Fibroblast of skin of right quadriceps (primary cell): ENCODE results near the gene HTR2C.
A peak's percentile ranks its signal among the peaks of the same experiment; 100 is the strongest.
"Not testable (repeated sequence)": the region's sequence is repeated elsewhere in the genome, so short reads cannot be mapped to it uniquely, and the experiment has no call there.

ENCODE experiments used
- DNase-seq: peaks from one replicate; pipeline ENCODE4 v3.0.0-alpha.2; 2013

Gene HTR2C

DNA sequence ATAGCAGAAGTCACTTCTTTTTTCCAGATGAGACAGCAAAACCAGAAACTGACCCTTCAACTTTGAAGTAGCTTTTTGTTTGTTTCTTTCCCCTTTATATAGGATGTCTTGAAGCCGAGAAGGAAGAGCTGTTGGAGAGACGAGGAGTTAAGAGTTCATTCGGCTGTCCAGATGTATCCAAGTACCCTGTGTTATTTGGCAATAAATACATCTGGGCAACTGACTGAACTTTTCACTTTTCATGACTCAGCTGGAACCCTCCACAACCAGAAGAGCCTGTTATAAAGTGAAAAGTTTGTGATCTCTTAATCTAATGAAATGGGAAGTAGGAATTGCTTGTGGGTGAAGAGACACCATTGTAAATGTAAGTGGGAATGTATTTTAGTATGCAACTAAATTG is 131.2 kb downstream of the HTR2C start:
- no peak for DNase-seq

DNA sequence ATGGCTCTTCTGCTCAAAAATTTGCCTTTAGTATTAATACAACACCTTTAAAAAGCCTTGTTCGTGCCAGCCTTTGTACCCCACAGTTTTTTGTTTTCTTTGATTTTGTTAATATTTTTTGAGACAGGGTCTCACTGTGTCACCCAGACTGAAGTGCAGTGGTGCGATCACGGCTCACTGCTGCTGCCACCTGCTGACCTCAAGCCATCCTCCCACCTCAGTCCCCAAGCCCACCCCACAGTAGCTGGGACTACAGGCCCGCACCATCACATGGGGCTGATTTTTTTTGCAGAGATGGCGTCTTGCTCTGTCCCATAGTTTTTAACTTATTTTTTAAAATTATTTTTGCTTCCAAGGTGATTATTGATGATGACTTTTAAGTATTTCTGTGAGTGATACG is 134.0 kb downstream of the HTR2C start:
- no peak for DNase-seq

DNA sequence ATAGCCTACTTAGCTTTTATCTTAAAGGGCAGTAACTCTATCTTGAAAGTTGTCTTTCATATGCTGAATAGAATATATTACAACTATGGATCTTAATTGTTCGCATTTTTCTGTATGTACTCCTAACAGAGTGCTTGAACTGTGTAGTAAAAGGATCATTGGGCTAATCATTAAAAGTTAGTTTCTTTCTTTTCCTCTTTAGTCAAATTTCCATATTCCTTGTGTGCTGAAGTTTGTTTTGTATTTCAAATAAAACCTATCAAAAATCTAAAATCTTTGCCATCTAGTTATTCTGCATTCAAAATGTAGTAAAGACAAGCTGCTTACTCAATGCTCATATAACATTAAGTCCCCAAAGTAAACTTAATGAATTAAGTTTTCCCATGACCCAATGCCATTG is 182.7 kb downstream of the HTR2C start:
- no peak for DNase-seq

DNA sequence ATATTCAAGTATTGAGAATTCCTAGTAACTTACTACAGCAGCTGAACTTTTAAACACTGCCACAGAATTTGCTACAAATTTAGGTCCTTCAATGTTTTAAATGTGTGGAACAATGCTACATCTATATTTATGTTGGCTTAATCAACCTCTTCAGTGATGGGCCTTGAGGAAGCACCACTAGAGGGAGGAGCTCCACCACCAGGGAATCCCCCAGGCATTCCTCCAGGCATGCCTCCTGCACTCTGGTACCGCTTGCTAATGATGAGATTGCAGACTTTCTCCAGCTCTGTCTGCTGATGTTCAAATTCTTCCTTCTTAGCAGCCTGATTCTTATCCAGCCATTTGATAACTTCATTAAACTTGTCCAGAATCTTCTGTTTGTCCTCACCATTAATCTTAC is 190.8 kb downstream of the HTR2C start:
- peak; percentile 0 for DNase-seq

- DNase-seq, result no peak
Measured at GRCh38 chrX:114782925-114783324, 199.0 kb downstream of the HTR2C start.

GRCh38 chrX:114787061-114787460 is 203.2 kb downstream of the HTR2C start:
- no peak for DNase-seq

DNA sequence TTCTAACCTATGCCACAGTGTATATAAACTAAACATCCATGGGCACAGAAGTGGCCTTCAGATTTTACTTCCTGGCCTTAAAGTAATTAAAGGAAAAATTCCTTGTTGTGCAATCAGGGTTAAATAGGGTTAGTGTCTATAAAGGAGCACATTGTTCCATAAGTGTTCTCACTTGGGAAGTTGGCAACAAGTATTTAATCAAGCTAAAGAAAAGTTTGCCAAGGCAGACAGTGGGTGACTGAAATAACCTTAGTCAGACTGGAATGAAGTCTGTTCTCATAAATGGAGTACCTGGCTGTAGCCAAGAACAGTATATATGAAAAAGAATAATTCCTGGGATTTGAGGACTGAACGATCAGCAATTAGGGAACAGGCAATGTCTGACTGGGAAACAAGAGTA is 213.6 kb downstream of the HTR2C start:
- no peak for DNase-seq

DNA sequence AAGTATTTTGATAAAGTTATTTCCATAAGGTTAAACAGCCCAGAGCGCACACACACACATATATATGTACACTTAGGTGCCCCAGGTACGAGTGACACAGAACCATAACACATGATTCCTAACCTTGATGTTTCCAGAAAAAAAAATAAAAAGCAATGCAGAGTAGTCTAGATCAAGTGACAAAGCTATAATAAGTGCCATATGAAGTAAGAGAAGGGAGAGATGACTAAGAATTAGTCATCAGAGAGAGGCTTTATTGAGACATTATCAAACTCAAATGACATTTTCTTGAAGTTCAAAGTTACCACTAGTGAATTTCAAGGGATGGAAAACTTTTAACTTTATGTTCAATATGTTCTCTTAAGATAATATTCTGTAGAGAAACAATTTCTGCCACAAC is 215.0 kb downstream of the HTR2C start:
- peak; percentile 28 for DNase-seq

DNA sequence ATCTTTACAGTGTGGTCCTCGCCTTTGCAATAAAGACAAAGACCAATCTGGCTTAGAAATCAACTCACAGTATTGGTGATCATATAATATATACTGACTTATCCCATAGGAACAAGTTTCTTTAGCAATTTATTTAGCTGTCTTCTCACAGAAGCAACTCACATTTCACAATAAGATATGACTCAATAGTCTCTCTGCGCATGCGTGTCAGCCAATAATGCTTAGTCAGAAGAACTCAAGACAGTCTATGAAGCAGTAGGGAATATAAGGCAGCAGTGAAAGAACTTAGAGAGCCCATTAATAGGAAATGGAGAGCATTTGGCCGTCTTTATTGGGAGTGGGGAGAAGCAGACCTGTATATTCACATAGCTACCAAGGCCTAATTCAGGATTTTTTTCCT is 216.8 kb downstream of the HTR2C start:
- peak; percentile 62 for DNase-seq

DNA sequence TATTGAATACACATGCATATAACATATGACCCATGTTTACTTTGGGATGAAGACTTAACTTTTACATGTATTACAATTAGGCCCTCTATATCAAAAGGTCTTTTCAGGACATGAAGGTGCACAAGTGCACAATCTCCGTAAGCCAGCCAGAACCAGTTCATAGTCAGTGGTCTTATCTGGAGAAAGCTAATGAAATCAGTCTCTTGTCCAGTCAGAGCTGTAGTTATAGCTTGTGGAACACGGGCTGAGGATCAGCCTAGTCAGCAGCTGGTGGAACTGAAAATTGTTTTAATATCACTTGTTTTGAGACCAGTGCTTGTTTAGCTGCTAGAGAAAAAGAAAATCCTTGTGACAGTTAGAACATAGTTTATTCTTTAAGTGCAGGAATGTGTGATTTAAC is 235.6 kb downstream of the HTR2C start:
- DNase-seq, result no peak

GRCh38 chrX:114841051-114841450 is 257.2 kb downstream of the HTR2C start:
- peak; percentile 18 for DNase-seq

DNA sequence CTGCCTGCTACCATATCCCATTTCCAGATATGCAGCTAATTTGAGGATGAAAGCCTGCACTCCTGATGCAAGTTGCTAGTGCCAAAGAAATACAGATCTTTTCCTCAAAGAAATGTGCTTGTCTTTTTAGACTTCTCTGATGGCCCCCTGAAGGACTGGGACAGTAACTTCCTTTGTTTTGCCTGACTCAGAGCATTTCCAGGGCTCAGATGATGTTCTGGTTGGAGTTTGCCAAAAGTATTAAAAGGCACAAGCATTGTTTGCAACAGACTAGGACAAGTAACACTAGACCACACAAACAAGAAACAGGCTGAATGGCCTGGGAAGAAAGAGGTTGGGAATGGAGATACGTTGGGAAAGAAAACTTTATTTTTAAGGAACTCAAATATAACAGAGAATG is 258.3 kb downstream of the HTR2C start:
- DNase-seq, result no peak

DNA sequence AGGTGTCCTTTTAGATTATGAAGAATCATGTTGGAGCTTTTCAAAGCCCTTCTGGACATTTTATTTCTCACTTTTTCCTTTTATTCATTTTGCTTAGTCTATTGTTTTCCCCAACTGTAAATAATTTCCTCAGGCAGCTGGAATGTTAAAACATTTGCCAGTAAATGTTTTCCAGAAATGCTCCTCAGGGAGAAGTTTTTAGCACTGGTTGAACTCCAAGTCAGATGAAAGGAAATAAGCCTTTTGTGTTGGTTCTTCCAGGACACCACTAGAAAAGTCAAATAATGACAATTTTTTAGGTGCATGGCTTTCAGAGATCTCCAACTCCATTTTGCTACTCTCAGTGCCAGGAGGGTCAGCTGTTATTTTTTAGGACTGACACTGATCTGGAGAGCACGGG is 305.6 kb downstream of the HTR2C start:
- DNase-seq, result no peak

- no peak for DNase-seq
Measured at GRCh38 chrX:114903618-114904017, 319.7 kb downstream of the HTR2C start.

- DNase-seq, result no peak
Measured at GRCh38 chrX:114905251-114905650, 321.4 kb downstream of the HTR2C start.

DNA sequence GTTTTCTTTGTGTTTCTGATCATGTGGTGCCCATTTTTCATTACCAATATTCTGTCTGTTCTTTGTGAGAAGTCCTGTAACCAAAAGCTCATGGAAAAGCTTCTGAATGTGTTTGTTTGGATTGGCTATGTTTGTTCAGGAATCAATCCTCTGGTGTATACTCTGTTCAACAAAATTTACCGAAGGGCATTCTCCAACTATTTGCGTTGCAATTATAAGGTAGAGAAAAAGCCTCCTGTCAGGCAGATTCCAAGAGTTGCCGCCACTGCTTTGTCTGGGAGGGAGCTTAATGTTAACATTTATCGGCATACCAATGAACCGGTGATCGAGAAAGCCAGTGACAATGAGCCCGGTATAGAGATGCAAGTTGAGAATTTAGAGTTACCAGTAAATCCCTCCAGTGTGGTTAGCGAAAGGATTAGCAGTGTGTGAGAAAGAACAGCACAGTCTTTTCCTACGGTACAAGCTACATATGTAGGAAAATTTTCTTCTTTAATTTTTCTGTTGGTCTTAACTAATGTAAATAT is 323.2 kb downstream of the HTR2C start:
- DNase-seq, result no peak

GRCh38 chrX:114924423-114924822 is 340.5 kb downstream of the HTR2C start:
- no peak for DNase-seq

DNA sequence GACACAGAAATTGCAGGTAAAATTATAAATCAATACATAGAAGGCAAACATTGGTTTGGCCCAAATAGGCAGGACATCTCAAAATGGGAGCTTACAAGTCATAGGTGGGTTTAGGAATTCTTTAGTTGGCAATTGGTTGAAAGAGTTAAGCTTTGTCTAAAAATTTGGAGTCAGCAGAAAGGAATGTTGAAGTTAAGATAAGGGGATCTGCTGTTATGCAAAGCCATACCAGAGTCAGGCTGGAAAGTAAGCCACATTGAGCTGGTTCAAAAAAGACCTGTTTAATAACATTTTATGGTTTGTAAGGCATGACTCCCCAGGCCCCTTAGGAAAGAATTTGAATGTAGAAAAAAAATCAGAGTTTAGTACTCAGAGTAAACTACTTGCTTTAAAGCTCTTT is 341.0 kb downstream of the HTR2C start:
- DNase-seq, result peak; percentile 51

DNA sequence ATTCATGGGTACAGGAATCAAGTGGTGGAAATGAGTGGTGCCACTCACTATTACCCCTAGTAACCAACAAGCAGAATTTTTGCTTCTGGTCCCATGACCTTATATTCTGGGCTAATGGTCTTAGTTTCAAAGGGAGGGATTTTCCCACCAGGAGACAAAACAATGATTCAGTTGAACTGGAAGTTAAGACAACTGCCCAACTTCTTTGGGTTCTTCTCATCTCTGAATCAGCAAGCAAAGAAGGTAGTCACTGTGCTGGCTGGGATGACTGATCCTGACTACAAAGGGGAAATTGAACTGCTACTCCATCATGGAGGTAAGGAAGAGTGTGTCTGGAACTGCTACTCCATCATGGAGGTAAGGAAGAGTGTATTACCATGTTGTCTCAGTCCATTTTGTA is 346.3 kb downstream of the HTR2C start:
- no peak for DNase-seq

DNA sequence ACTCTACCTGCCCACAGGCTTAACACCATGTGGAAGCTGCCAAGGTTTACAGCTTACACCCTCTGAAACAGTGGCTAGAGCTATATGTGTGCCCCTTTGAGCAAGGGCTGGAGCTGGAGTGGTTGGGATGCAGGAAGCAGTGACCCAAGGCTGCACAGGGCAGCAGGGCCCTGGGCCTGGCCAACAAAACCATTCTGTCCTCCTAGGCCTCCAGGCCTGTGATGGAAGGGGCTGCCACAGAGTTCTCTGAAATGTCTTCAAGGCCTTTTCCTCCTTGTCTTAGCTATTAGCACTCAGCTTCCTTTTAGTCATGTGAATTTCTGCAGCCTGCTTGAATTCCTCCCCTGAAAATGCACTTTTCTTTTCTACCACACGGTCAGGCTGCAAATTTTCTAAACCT is 348.7 kb downstream of the HTR2C start:
- DNase-seq, result no peak

DNA sequence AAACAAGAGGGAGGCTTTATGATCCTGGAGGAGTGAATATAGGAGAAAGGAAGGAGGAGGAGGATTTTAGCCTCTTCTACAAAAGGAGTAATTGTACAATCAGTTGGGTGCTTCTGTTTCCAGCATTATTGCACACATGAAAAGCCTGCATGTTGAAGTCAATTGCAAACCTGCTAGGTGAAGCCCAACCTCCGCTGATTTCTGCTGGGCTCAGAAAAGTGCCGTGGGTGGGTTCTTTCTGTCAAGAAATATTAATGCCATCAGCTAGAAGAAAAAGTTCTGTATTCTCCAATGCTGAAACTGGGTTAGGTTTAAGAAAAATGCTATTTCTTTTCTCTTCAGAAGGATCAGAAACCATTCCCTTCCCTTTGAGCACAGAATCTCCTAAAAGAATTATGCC is 349.4 kb downstream of the HTR2C start:
- not testable (repeated sequence) for DNase-seq

GRCh38 chrX:114937090-114937489 is 353.2 kb downstream of the HTR2C start:
- DNase-seq, result not testable (repeated sequence)

DNA sequence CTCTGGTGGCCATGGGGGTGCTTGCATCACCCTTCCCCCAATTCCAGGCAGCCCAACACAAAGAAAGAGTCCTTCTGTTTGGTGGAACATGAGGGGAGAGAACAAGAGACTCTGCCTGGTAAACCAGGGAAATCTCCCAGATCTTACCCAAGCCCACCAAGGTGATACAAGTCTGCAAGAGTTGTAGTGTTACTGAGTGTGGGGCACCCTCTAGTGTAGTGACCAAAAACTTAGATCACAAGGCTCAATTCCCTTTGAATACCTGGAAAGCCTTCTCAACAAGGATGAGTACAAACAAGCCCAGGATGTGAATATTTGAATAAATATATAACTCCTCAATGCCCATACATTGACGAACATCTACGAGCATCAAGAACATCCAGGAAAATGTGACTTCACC is 368.8 kb downstream of the HTR2C start:
- DNase-seq, result no peak
